ENCODE measurements around the gene RAB6B. TPM values are rescaled to one million over a fixed set of nuclear protein-coding genes. Genes with fewer than 3 reads are reported as not detected.

Gene RAB6B
- total RNA-seq, 1 donor from 2014 or later: 21.2 TPM

DNA sequence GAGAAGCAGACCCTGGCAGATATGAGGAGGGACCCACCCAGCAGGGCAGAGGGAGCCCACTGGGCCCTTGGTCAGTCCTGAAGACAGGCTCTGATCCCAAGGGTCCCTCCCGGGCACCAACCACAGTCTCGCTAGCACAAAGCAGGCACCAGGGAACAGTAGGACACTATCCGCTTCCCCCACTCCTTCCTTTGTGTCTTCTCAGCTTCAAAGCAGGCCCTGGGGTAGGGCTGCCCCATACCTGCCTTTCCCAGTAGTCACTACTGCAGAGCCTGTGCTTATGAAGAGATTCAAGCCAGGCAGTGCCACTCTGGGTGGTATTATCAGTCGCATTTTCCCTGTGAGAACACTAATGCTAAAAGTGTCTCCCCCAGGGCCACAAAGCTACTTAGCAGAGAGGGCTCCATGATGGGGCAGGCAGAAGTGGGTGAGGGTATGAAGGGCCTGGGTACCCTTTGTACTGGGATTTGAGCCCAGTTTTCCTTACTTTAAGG lies 57.3 kb downstream of the RAB6B start:
- TF ChIP-seq, protein P1, sequence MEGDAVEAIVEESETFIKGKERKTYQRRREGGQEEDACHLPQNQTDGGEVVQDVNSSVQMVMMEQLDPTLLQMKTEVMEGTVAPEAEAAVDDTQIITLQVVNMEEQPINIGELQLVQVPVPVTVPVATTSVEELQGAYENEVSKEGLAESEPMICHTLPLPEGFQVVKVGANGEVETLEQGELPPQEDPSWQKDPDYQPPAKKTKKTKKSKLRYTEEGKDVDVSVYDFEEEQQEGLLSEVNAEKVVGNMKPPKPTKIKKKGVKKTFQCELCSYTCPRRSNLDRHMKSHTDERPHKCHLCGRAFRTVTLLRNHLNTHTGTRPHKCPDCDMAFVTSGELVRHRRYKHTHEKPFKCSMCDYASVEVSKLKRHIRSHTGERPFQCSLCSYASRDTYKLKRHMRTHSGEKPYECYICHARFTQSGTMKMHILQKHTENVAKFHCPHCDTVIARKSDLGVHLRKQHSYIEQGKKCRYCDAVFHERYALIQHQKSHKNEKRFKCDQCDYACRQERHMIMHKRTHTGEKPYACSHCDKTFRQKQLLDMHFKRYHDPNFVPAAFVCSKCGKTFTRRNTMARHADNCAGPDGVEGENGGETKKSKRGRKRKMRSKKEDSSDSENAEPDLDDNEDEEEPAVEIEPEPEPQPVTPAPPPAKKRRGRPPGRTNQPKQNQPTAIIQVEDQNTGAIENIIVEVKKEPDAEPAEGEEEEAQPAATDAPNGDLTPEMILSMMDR (conservative IDR thresholded peaks at IDR 0.05): no peak
- Mint-ChIP-seq H3K4me3 (no peak overlapping the region), H3K9me3 (no peaks in the 10 kb centered on the region), H3K4me1 (ENCODE audit: unreplicated experiment) (no peaks in the 10 kb centered on the region), H3K36me3 (peaks cover 4% of the 10 kb centered on the region), H3K27ac (no peak overlapping the region), H3K27me3 (no peaks in the 10 kb centered on the region)
- DNase-seq (ENCODE audit: extremely low spot score, unreplicated experiment): no peak

GRCh38 chr3:133837487-133838295 lies 58.0 kb downstream of the RAB6B start:
- H3K27ac Mint-ChIP-seq: no peak overlapping the region
- no peaks in the 10 kb centered on the region for H3K9me3 Mint-ChIP-seq
- peaks cover 4% of the 10 kb centered on the region for H3K36me3 Mint-ChIP-seq
- H3K27me3 Mint-ChIP-seq: no peaks in the 10 kb centered on the region
- TF ChIP-seq, protein P1 (conservative IDR thresholded peaks at IDR 0.05): no peak
- no peak overlapping the region for H3K4me3 Mint-ChIP-seq
- peak; percentile 45 for DNase-seq (ENCODE audit: extremely low spot score, unreplicated experiment)
- H3K4me1 Mint-ChIP-seq (ENCODE audit: unreplicated experiment): no peaks in the 10 kb centered on the region

- no peaks in the 10 kb centered on the region for H3K9me3 Mint-ChIP-seq
- TF ChIP-seq, protein P1 (conservative IDR thresholded peaks at IDR 0.05): no peak
- H3K27ac Mint-ChIP-seq: no peak overlapping the region
- peak; percentile 34 for DNase-seq (ENCODE audit: extremely low spot score, unreplicated experiment)
- peaks cover 4% of the 10 kb centered on the region for H3K36me3 Mint-ChIP-seq
- no peak overlapping the region for H3K4me3 Mint-ChIP-seq
- H3K27me3 Mint-ChIP-seq: no peaks in the 10 kb centered on the region
- H3K4me1 Mint-ChIP-seq (ENCODE audit: unreplicated experiment): no peaks in the 10 kb centered on the region
Measured at GRCh38 chr3:133836497-133837158, 59.1 kb downstream of the RAB6B start.

DNA sequence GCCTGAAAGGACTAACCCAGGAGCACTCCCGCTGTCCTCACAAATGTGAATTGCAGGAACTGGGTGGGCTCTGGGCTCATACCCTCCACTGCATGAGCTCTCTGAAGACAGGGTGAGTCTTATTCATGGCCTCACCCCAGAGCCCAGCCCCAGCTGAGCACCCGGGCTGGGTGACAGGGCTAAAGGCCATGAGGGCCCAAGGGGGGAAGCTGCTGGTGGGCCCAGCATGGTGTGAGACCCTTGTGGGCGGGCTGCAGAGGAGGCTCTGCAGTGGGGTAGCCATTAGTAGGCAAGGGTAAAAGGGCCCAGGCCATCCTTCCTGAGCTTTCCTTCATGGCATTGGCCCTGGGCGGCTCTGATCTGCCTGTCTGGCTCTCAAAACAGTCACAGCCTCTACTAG lies 59.7 kb downstream of the RAB6B start:
- DNase-seq (ENCODE audit: extremely low spot score, unreplicated experiment): peak; percentile 40
- Mint-ChIP-seq H3K27me3 (no peaks in the 10 kb centered on the region), H3K9me3 (no peaks in the 10 kb centered on the region), H3K4me1 (ENCODE audit: unreplicated experiment) (no peaks in the 10 kb centered on the region), H3K36me3 (peaks cover 4% of the 10 kb centered on the region), H3K27ac (no peak overlapping the region), H3K4me3 (no peak overlapping the region)
- TF ChIP-seq, protein P1 (conservative IDR thresholded peaks at IDR 0.05): no peak

DNA sequence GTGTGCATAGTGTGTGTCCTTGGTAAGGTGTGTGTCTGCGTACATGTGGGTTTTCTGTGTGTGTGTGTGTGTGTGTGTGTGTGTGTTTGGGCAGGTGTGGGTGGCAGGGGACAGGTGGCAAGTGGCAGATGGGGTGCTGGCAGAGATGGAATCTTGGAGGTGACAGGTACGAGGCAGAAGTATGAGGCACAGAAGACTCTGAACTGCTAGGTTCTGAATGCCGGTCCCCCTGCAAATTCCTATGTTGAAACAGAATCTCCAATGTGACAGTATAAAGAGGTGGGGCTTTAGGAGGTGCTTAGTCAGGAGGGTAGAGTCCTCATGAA lies 60.3 kb downstream of the RAB6B start:
- no peak for DNase-seq (ENCODE audit: extremely low spot score, unreplicated experiment)
- Mint-ChIP-seq H3K36me3 (peaks cover 4% of the 10 kb centered on the region), H3K4me3 (no peak overlapping the region), H3K9me3 (no peaks in the 10 kb centered on the region), H3K27me3 (no peaks in the 10 kb centered on the region), H3K4me1 (ENCODE audit: unreplicated experiment) (no peaks in the 10 kb centered on the region), H3K27ac (no peak overlapping the region)
- TF ChIP-seq, protein P1 (conservative IDR thresholded peaks at IDR 0.05): no peak
